NT2/D1 (cell line): ENCODE measurements around the gene CTDP1.

Experiments
- YY1 ChIP-seq: IDR thresholded peaks from 2 replicates; pipeline ENCODE4 v1.6.1; 2011; ENCODE audit not compliant: insufficient read length, insufficient read depth
- ZNF274 ChIP-seq: IDR thresholded peaks from 2 replicates; pipeline ENCODE4 v1.6.1; 2011; ENCODE audit warnings: mild to moderate bottlenecking, low read depth, low read length

- TF ChIP-seq YY1 (no peak), ZNF274 (no peak)
Observed at GRCh38 chr18:79635427-79635726, 44.2 kb upstream of the CTDP1 start.
